Smooth muscle cell (in vitro differentiated cells): ENCODE results near the gene UBL4B. TPM values are rescaled to one million over a fixed set of nuclear protein-coding genes. Genes with fewer than 3 reads are reported as not detected.

Experiments
- DNase-seq: peaks from one replicate; lab custom pipeline; 2025; ENCODE audit not compliant: unreplicated experiment; lab: John Stamatoyannopoulos, UW
- H2AFZ ChIP-seq: fragments of 200-600 bp; sonication (generic); 2 replicates; pipeline ENCODE4 v1.6.0; 2016; ENCODE audit warnings: antibody characterized with exemption, low read depth, mild to moderate bottlenecking
- H3F3A ChIP-seq: fragments of 200-600 bp; sonication (generic); 2 replicates; pipeline ENCODE4 v1.6.0; 2017; ENCODE audit warnings: antibody characterized with exemption, low read depth
- H3K27ac ChIP-seq: fragments of 200-600 bp; sonication (generic); 2 replicates; pipeline ENCODE4 v1.5.1; 2016; ENCODE audit warnings: low read depth, mild to moderate bottlenecking
- H3K27me3 ChIP-seq: fragments of 200-600 bp; sonication (generic); 2 replicates; pipeline ENCODE4 v1.6.1; 2016; ENCODE audit warnings: low read depth, mild to moderate bottlenecking
- H3K36me3 ChIP-seq: fragments of 200-600 bp; sonication (generic); 2 replicates; pipeline ENCODE4 v1.5.1; 2016; ENCODE audit warnings: low read depth
- H3K4me1 ChIP-seq: fragments of 200-600 bp; sonication (generic); 2 replicates; pipeline ENCODE4 v1.5.1; 2016; ENCODE audit warnings: low read depth
- H3K4me2 ChIP-seq: fragments of 200-600 bp; sonication (generic); 2 replicates; pipeline ENCODE4 v1.6.0; 2016; ENCODE audit warnings: mild to moderate bottlenecking
- H3K4me3 ChIP-seq: fragments of 200-600 bp; sonication (generic); 2 replicates; pipeline ENCODE4 v1.5.1; 2016; ENCODE audit warnings: mild to moderate bottlenecking
- H3K79me2 ChIP-seq: fragments of 200-600 bp; sonication (generic); 2 replicates; pipeline ENCODE4 v1.6.0; 2016; ENCODE audit warnings: low read depth, mild to moderate bottlenecking
- H3K9ac ChIP-seq: fragments of 200-600 bp; sonication (generic); 2 replicates; pipeline ENCODE4 v1.6.0; 2016; ENCODE audit warnings: low read depth
- H3K9me3 ChIP-seq: fragments of 200-600 bp; sonication (generic); replicated peaks from 2 replicates; pipeline ENCODE4 v1.5.1; 2016; ENCODE audit warnings: low read depth
- H4K20me1 ChIP-seq: fragments of 200-600 bp; sonication (generic); 2 replicates; pipeline ENCODE4 v1.6.0; 2016; ENCODE audit warnings: low read depth
- WGBS: methylation state at CpG from one replicate; pipeline ENCODE4 v1.1.7; 2016; ENCODE audit warnings: low lambda C conversion rate; 5-methylcytosine and 5-hydroxymethylcytosine counted together
- polyA plus RNA-seq: library from polyadenylated mRNA; unstranded; fragments of >200 nt; fragmentation: Nextera tagmentation; extraction: Ambion mirVana; gene quantifications from 2 replicates; pipeline ENCODE4 v1.2.1, GENCODE V29; 2016
- total RNA-seq: library from RNA; depleted of rRNA; stranded (reverse); fragments of >200 nt; gene quantifications from 2 replicates; pipeline ENCODE4 v1.2.3, GENCODE V29; 2014
- TF ChIP-seq, protein P1 (sequence below): fragments of 200-600 bp; sonication (generic); IDR thresholded peaks from 2 replicates; pipeline ENCODE4 v1.5.1; 2017; ENCODE audit warnings: borderline replicate concordance, mild to moderate bottlenecking, antibody characterized with exemption; ENCODE audit not compliant: insufficient read depth, poor library complexity, severe bottlenecking

Gene UBL4B
- total and polyA plus RNA-seq, 2 experiments from 2014 or later, result not detected

DNA sequence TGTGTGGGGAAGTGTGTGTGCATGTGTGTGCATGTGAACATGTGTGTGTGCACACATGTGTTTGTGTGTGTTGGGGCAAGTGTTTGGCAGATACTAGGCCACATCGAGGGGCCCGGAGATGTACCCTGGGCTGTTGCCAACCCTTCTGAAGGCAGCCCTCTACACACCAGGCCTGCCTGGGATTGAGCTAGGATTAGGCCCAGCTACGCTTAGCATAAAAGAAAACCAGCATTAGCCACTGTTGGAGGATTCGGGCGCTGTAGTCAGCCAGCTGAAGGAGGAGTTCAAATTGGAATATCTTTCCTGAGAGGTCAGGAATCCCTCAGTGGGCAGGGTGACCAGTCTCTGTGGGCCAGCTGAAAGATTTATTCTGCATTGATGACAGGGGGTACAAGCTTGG lies 31.2 kb upstream of the UBL4B start:
- TF ChIP-seq, protein P1, sequence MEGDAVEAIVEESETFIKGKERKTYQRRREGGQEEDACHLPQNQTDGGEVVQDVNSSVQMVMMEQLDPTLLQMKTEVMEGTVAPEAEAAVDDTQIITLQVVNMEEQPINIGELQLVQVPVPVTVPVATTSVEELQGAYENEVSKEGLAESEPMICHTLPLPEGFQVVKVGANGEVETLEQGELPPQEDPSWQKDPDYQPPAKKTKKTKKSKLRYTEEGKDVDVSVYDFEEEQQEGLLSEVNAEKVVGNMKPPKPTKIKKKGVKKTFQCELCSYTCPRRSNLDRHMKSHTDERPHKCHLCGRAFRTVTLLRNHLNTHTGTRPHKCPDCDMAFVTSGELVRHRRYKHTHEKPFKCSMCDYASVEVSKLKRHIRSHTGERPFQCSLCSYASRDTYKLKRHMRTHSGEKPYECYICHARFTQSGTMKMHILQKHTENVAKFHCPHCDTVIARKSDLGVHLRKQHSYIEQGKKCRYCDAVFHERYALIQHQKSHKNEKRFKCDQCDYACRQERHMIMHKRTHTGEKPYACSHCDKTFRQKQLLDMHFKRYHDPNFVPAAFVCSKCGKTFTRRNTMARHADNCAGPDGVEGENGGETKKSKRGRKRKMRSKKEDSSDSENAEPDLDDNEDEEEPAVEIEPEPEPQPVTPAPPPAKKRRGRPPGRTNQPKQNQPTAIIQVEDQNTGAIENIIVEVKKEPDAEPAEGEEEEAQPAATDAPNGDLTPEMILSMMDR, result no peak
- Histone ChIP-seq H3K27me3 (peaks cover 72% of the 10 kb centered on the region), H4K20me1 (no peaks in the 10 kb centered on the region), H3K79me2 (no peaks in the 10 kb centered on the region), H2AFZ (no peak overlapping the region), H3K27ac (no peak overlapping the region), H3K4me1 (peaks cover 18% of the 10 kb centered on the region), H3F3A (no peaks in the 10 kb centered on the region), H3K4me2 (no peak overlapping the region), H3K9ac (no peak overlapping the region), H3K9me3 (no peaks in the 10 kb centered on the region), H3K36me3 (no peaks in the 10 kb centered on the region), H3K4me3 (no peak overlapping the region)
- no peak for DNase-seq
- WGBS, result 94% methylated on average over 5 of the region's 5 CpGs

- Histone ChIP-seq H3F3A (no peaks in the 10 kb centered on the region), H4K20me1 (no peaks in the 10 kb centered on the region), H3K4me3 (no peak overlapping the region), H3K36me3 (no peaks in the 10 kb centered on the region), H3K27ac (no peak overlapping the region), H3K4me1 (peaks cover 18% of the 10 kb centered on the region), H3K9ac (no peak overlapping the region), H3K27me3 (peaks cover 76% of the 10 kb centered on the region), H2AFZ (no peak overlapping the region), H3K79me2 (no peaks in the 10 kb centered on the region), H3K9me3 (no peaks in the 10 kb centered on the region), H3K4me2 (no peak overlapping the region)
- 78% methylated on average over 5 of the region's 5 CpGs for WGBS
- TF ChIP-seq, protein P1, result no peak
- no peak for DNase-seq
Observed at GRCh38 chr1:110082477-110082876, 29.8 kb upstream of the UBL4B start.

DNA sequence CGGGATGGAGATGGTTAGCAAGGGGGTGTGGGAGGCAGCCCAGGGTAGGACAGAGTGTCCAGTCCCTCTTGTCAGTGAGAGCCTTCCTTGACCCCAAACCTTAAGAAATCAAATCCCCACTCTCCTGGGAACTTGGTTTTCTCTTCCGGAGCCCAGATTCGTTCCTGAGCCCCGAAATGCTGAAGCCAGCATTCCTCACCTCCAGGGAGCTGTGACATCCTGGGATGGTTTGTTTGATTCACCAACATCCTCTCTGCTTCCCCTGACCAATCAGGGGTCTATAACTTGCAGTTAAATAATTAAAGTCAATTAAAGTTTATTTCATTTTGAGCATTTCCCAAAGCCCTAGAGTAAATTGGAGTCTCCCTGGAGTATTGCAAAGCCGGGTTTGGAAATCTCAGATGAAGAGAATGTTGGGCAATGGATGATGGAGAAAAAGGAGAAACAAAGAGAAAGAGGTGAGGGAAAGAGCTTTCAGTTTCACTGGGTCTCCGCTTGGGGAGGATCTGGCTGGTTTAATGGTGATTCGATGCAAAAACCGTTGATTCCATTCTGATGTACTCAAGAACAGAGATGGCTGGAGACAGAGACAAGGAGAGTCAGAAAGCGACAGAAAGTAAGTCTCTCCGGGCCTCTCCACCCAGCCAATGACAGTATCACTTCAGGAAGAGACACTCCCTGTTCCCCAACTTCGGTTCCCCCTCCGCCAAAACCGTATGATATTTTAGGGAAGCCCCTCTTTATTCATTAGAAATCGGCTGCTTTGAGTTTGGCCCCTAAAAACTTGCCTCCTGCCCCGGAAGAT lies 29.0 kb upstream of the UBL4B start:
- WGBS, result 28% methylated on average over 15 of the region's 15 CpGs
- TF ChIP-seq, protein P1, result no peak
- Histone ChIP-seq H3K79me2 (no peaks in the 10 kb centered on the region), H3K36me3 (no peaks in the 10 kb centered on the region), H3K4me3 (peak overlapping the region; percentile 55), H3F3A (no peaks in the 10 kb centered on the region), H3K4me1 (peaks cover 18% of the 10 kb centered on the region), H4K20me1 (no peaks in the 10 kb centered on the region), H3K9me3 (no peaks in the 10 kb centered on the region), H2AFZ (no peak overlapping the region), H3K27me3 (peaks cover 74% of the 10 kb centered on the region), H3K4me2 (peak overlapping the region; percentile 93), H3K9ac (no peak overlapping the region), H3K27ac (no peak overlapping the region)
- DNase-seq, result no peak

GRCh38 chr1:110083866-110084226 lies 28.4 kb upstream of the UBL4B start:
- H3K36me3 ChIP-seq, result no peaks in the 10 kb centered on the region
- H3K4me2 ChIP-seq, result peak overlapping the region; percentile 93
- H3K9me3 ChIP-seq, result no peaks in the 10 kb centered on the region
- no peaks in the 10 kb centered on the region for H3K79me2 ChIP-seq
- no peak overlapping the region for H3K27ac ChIP-seq
- H3F3A ChIP-seq, result no peaks in the 10 kb centered on the region
- H2AFZ ChIP-seq, result peak overlapping the region; percentile 81
- peaks cover 18% of the 10 kb centered on the region for H3K4me1 ChIP-seq
- DNase-seq, result no peak
- no peaks in the 10 kb centered on the region for H4K20me1 ChIP-seq
- H3K27me3 ChIP-seq, result peaks cover 69% of the 10 kb centered on the region
- no peak overlapping the region for H3K9ac ChIP-seq
- TF ChIP-seq, protein P1, result no peak
- peak overlapping the region; percentile 55 for H3K4me3 ChIP-seq
- WGBS, result 5% methylated on average over 35 of the region's 37 CpGs
